Stimulated activated CD8-positive, alpha-beta memory T cell treated with anti-CD3 and anti-CD28 coated beads, Interleukin-4, amount 100 ng/mL, for 4 hours (primary cell): ENCODE data around the gene RAB3D.
"Not testable (repeated sequence)": the region's sequence is repeated elsewhere in the genome, so short reads cannot be mapped to it uniquely, and the experiment has no call there.

ENCODE experiments used
- DNase-seq, 2 donors: peaks; one replicate each; pipeline ENCODE4 v3.0.0-alpha.2; 2020; ENCODE audit warnings: low read depth in 2 of 2, low spot score in 1 of 2

RAB3D gene

GRCh38 chr19:11367528-11367927 is 28.1 kb upstream of the RAB3D start:
- no peak for DNase-seq

- DNase-seq, result no peak
Observed at GRCh38 chr19:11365557-11366117, 26.2 kb upstream of the RAB3D start.

- no peak for DNase-seq
Observed at GRCh38 chr19:11364935-11365334, 25.5 kb upstream of the RAB3D start.

- DNase-seq, result no peak
Observed at GRCh38 chr19:11364296-11364904, 24.9 kb upstream of the RAB3D start.

GRCh38 chr19:11363881-11364280 is 24.4 kb upstream of the RAB3D start:
- no peak for DNase-seq

GRCh38 chr19:11361771-11362731 is 22.6 kb upstream of the RAB3D start:
- no peak for DNase-seq

GRCh38 chr19:11361037-11361770 is 21.7 kb upstream of the RAB3D start:
- no peak for DNase-seq

GRCh38 chr19:11359421-11359820 is 20.0 kb upstream of the RAB3D start:
- DNase-seq, result no peak

- no peak for DNase-seq
Observed at GRCh38 chr19:11356676-11357550, 17.5 kb upstream of the RAB3D start.

- no peak for DNase-seq
Observed at GRCh38 chr19:11356074-11356397, 16.6 kb upstream of the RAB3D start.

GRCh38 chr19:11355160-11356073 is 16.0 kb upstream of the RAB3D start, which contains the start of gene PLPPR2:
PLPPR2 (plus strand) TSS chr19:11355432; CDS start chr19:11357674, 2,242 bp downstream.
- DNase-seq, result peak; percentile 55

- not testable (repeated sequence) for DNase-seq
Observed at GRCh38 chr19:11354102-11354501, 14.6 kb upstream of the RAB3D start.

- no peak for DNase-seq
Observed at GRCh38 chr19:11349171-11349570, 9.7 kb upstream of the RAB3D start.

- DNase-seq, result no peak
Observed at GRCh38 chr19:11347546-11348039, 8.1 kb upstream of the RAB3D start.

GRCh38 chr19:11346104-11346940 is 6.9 kb upstream of the RAB3D start, which contains the start of the genes CCDC159 and TMEM205:
CCDC159 (plus strand) TSS chr19:11346519; CDS start chr19:11346607, 88 bp downstream.
TMEM205 (minus strand) TSS chr19:11346268; CDS start chr19:11345619, 649 bp downstream.
- DNase-seq, result peak; percentile 98 to 99

- no peak for DNase-seq
Observed at GRCh38 chr19:11345122-11345803, 5.8 kb upstream of the RAB3D start.

- DNase-seq, result no peak
Observed at GRCh38 chr19:11342429-11342828, 3.0 kb upstream of the RAB3D start.

- not testable (repeated sequence) for DNase-seq
Observed at GRCh38 chr19:11340099-11340467, 626 bp upstream of the RAB3D start.
